GM12864 (cell line): Measurements from ENCODE around the gene RHOBTB1.

Experiments
- DNase-seq: peaks from one replicate; pipeline ENCODE4 v3.0.0-alpha.2; 2011; ENCODE audit warnings: low read depth
- H3K4me3 ChIP-seq: 2 replicates; pipeline ENCODE4 v1.5.1; 2011; ENCODE audit warnings: mild to moderate bottlenecking, low read depth, low read length, control low read depth
- CTCF ChIP-seq: IDR thresholded peaks from 2 replicates; pipeline ENCODE4 v1.5.1; 2011; ENCODE audit warnings: low read depth, mild to moderate bottlenecking, moderate library complexity, low read length, control low read depth, inconsistent platforms; ENCODE audit errors: missing control alignments

The RHOBTB1 gene

GRCh38 chr10:60898321-60898720 is 45.7 kb downstream of the RHOBTB1 start:
- TF ChIP-seq CTCF, result no peak
- no peak for DNase-seq
- H3K4me3 ChIP-seq, result no peak overlapping the region

- DNase-seq, result no peak
- no peak overlapping the region for H3K4me3 ChIP-seq
- no peak for TF ChIP-seq CTCF
Observed at GRCh38 chr10:60896810-60897209, 47.2 kb downstream of the RHOBTB1 start.

- DNase-seq, result no peak
- no peak overlapping the region for H3K4me3 ChIP-seq
- TF ChIP-seq CTCF, result no peak
Observed at GRCh38 chr10:60896033-60896432, 48.0 kb downstream of the RHOBTB1 start.

- no peak for TF ChIP-seq CTCF
- H3K4me3 ChIP-seq, result no peak overlapping the region
- no peak for DNase-seq
Observed at GRCh38 chr10:60894786-60895185, 49.2 kb downstream of the RHOBTB1 start.

GRCh38 chr10:60893231-60893630 is 50.8 kb downstream of the RHOBTB1 start:
- TF ChIP-seq CTCF, result no peak
- DNase-seq, result no peak
- no peak overlapping the region for H3K4me3 ChIP-seq

GRCh38 chr10:60892571-60892970 is 51.4 kb downstream of the RHOBTB1 start:
- no peak overlapping the region for H3K4me3 ChIP-seq
- DNase-seq, result no peak
- TF ChIP-seq CTCF, result no peak

GRCh38 chr10:60890811-60891210 is 53.2 kb downstream of the RHOBTB1 start:
- no peak for DNase-seq
- H3K4me3 ChIP-seq, result no peak overlapping the region
- TF ChIP-seq CTCF, result no peak
